ENCODE measurements around the gene PRPF19.
A peak's percentile ranks its signal among the peaks of the same experiment; 100 is the strongest.

Gene PRPF19

DNA sequence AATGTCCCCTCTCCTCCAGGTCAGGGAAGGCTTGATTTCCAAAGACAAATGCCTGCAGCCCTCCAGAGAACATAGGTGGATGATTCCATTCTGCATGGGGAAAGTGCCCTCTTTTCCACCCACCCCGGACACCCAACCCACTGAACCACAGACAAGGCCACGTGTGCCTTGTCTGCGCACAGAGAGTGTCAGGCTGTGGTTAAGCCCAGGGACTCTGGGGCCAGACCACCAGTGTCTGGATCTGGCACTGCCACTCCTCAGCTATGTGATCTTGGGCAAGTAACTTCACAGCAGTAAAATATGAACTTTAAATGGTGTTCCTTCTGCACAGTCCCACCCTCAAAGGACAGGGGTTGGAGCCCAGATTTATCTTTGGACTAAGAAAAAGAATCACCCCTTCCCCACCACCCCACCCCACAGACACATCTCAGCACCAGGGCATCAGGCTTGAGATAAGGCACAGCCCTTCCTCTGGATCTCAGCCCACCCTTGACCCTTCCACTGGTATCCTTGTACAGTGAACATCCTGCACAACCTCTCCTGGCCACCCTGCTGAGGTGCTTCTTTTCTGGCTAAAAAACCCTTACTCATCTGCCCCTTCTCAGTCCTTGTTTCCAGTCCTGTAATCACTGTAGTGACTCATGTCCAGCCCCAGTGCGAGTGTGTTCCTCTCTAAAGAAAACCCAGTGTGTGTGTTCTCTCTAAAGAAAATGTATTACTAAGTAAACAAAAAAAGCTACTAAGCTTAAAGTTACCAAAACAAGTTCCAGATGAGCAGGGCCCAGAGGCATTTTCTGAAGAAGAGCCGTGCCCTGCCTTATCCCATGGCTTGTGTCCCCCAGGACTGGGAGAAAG, 48.8 kb downstream of the PRPF19 start:
- DNase-seq (ENCODE audit: low read depth) = no peak

DNA sequence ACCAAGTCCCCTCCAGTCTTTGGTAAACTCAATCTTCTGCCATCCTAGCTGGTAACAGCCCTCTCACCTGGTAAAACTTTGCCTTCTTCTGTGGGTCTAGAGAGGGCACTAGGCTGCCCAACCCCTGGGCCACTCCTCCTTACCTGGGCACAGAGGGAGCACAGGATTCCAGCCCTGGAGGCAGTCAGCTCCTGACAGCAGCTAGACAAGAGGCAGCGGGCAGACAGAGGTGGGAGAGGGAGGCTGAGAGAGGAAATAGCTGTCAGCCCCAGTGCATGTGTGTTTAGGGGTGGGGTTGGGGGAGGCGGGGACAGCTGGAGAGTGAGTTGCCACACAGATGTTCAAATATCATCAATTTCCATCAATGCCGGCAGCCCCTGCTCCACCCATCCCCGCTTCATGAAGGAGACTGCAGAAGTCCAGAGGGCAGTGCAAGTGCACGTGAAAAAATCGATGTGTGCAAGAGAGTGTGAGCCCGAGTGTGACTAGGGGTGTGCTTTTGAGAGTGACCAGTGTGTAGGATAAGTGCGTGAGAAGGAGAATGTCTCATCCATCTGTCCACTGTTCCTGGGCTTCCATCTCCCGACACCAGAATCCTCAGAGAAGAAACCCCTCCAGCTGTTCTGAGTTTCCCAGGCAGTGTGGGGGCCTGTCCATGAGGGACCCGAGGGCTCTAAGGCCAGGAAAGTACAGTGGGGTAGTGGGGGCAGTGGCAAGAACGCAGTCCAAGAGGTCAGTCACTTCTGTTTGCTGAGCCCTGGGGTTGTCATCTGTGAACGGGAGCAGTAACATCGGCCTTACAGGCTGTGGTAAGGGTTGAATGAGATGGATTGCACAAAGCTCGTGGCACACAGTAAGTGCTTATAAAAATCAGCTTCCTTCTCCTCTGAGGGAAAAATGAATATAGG, 50.4 kb downstream of the PRPF19 start, which contains the start of gene PTGDR2:
Gene PTGDR2 (minus strand): TSS at position 225 of the 908 bp plus-strand sequence. CDS start 2,228 bp downstream, outside the sequence.
- no peak for DNase-seq (ENCODE audit: low read depth)

DNA sequence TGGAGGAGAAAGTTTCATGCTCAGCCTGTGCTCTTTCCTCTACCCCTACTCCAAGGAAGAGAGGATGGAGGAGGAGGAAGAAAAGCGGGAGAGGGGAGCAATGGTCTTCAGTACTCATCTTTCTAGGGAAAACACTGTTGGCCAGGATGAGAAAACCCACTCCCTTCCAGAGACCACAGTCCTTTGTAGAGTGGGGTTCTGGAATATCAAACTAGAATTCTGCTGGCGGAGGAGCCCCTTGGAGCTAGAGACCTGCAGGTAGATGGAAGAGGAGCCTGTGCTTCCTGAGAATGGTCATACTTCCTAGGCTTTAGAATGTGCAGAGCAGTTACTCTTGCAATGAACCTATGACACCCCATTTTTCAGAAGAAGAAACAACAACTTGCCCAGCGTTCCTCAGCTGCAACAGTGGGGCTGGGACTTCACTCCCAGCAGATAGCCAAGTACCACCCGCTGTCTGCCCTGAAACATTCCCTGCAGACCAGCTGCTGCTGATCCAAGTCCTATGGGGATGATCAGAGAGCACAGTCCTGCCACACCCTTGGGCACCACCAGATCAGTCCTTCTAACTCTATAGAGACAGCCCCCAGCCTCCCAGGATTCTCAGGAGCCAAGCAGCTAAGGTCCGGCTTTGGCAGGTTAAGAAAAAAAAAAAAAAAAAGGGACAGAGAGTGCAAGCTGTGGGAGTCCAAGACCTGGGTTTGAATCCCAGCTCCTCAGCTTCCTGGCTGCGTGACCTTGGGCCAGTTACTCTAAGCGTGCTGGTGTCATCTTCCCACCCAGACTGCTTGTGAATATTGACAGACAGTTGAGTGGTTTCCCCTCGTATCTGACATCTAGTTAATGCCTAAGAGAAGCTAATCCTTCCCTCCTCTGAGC, 51.3 kb downstream of the PRPF19 start:
- no peak for DNase-seq (ENCODE audit: low read depth)

DNA sequence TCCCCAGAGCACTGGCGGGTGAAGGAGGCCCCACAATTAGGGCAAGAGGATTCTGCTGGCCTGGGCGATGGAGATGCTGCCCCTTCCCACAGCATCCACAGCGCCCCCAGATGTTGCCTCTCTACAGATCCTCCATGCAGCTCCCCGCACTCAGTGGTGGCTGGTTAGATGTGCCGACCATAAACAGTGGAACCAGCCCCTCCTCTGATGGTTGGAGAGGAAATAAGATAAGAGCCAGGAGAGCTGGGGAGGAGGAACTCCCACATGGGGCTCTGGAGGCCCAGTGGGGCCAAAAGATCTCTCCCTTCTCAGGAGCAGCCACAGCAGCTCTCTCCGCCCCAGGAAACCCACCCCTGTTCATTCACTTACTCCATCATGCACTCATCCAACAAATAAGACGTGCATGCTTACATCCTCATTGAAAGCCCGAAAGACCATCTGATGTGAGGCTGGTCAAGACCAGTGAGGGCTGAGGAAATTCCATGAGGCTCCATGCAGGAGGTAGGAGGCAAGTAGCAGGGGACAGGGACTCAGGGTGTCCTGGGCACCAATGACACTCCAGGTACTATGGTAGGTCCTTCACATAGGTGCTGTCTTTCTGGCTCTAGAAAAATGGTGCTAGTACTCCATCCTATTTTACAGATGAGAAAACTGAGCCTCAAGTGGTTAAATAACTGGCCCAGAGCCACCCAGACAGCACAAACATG, 52.1 kb downstream of the PRPF19 start:
- DNase-seq (ENCODE audit: low read depth) = peak; percentile 54

DNA sequence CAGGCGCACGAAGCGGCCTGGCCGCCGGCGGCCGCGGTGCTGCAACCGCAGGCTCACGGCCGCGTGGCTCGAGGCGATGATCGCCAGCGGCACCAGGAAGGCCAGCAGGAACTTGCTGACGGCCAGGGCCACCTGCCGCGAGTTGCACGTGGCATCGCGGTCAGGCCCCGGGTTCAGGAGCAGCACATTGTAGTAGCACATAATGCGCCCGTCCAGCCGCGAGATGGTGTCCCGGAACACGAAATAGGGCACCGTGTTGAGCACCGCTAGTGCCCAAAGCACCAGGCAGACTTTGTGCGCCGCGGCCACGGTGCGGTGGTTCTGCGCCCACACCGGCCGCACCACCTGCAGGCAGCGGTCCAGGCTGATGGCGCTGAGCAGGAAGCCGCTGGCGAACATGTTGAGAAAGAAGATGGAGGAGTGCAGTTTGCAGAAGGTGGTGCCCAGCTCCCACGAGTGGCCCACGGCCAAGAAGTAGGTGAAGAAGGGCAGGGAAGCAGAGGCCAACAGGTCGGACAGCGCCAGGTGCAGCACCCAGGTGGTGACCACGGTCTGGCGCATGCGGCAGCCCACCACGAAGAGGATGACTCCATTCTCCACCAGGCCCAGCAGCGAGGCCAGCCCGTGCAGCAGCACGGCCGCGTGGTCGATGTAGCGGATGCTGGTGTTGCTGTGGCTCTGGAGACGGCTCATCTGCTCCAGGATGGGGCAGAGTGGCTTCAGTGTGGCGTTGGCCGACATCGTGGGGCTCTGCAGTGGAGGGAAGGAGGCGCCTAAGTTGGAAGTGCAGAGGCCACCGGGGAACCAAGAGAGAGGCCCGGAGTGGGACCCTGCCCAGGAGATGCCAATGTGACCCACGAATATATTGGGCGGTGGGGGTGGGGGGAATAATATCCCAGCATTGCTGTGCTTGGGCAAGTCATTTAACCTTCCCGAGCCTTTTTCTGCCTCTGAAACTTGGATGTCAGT, 53.1 kb downstream of the PRPF19 start:
- DNase-seq (ENCODE audit: low read depth) = no peak

DNA sequence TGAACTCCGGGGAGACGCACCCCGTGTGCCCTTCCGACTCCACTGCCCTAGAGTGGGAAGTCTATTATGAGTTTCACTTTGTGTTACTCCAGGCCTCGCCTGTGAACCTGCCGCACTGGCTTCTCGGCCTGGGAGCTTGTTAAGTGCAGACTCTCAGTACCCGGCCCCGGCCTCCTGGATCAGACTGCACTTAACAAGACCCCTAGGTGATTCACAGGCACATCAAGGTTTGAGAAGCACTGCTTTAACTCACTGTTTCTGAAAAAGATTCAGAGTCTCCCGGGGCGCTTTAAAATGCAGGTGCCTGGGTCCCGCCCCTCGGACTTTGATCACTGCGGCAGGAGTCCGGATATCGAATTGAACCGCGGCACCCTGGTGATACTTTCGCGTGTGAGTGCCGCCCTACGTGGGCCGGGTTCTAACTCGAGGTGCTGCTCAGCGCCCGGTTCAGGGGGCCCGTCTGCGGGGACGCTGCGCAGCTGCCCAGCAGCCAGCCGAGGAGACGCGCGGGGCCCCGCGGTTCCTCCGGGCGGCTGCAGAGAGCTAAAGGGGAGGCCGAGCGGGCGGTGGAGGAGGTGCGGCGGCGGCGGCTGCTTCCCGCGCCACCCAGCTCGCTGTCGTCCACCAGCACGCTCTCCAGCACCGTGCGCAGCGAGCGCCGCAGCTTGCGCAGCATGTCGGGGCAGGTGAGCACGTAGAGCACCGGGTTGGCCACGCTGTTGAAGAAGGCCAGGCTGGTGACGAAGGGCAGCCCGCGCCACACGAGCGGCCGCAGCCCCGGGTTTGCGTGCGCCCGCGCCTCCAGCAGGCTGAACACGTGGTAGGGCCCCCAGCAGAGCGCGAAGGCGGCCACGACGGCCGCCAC, 54.0 kb downstream of the PRPF19 start:
- DNase-seq (ENCODE audit: low read depth) = no peak

DNA sequence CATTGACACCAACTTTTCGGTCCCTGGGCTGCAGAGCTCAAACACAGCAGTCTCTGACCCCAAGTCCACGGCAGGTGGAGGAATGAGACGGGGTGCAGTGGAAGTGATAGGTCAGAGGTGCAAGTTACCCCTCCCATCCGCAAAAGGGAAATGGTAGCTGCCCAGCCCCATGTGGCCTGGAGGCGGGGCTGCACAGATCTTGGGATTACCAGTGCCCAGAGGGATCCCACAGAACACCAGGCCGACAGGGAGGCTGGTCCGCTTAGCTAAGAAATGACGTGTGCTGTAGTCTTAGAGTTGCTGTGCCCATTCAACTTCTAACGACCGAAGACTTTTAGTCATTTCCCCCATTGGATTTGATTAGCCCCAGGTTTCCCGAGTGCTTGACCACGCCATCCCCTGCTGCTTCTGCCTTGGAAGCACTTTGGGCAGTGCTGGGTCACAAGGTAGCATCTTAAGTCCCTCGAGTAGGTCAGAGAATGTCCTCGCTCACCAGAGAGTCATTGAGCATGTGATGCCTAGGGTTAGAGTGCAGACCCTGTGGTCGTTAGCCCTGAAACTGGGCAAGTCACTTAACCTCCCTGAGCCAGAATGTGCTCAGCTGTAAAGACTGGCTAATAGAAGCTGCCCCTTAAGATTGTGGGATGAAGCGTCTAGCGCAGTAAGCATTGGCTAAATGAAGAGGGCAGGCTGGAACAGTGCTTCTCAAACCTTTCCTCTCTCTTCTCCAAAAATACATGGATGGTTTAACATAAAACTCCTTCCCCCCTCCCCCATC, 54.9 kb downstream of the PRPF19 start:
- no peak for DNase-seq (ENCODE audit: low read depth)

DNA sequence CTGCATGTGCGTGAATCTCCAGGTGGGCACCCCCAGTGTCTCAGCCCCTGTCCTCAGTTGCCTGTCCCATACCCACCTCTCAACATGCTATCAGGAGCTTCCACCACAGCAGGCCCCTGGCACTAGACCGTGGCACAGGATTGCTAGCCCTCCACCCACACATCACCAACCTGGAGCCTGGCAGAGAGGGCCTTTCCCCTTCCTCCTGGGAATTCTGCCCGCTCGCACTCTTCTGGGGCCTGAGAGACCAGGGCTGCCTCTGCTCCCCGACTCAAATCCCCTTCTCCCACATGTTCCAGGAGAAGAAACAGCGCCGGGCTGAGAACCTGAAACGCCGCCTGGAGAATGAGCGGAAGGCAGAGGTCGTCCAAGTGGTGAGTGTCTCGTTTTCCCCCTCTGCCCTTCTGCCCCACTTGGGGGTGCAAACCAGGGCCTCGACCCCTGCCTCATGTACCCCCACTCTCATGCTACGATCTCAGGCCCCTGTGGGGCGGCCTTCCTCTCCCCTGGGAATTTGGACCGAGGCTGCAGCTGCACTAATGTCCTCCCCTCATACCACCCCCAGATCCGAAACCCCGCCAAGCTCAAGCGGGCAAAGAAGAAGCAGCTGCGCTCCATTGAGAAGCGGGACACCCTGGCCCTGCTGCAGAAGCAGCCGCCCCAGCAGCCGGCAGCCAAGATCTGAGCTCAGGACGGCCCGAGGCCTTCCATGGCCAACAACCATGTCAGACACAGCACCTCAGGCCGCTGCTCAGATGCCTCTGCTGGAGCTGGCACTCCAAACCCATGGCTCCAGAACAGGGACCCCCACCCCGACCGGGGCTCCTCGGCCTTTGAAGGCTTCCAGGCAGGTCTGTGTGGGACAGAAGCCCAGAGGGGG, 56.5 kb downstream of the PRPF19 start:
- no peak for DNase-seq (ENCODE audit: low read depth)

DNA sequence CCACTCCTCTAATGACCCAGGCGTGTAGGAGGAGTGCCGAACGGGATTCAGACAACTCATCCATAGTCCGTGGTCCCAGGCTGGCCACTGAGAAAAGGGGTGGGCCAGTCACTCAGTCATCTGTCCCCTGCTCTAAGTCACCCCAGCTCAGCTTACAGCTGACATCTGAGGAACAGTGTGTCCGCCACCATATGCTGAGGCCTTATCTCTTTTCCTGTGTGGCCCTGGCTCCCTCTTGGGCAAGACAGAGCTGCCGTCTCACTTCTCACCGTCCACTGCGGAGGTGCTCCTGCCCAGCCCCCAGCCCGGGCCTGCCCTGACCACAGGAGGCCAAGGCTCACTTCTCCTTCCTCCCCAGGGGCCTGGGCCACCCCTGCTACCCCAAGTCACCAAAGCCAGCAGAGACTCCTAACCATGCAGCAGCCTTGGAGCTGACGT, 57.7 kb downstream of the PRPF19 start:
- peak; percentile 68 for DNase-seq (ENCODE audit: low read depth)

DNA sequence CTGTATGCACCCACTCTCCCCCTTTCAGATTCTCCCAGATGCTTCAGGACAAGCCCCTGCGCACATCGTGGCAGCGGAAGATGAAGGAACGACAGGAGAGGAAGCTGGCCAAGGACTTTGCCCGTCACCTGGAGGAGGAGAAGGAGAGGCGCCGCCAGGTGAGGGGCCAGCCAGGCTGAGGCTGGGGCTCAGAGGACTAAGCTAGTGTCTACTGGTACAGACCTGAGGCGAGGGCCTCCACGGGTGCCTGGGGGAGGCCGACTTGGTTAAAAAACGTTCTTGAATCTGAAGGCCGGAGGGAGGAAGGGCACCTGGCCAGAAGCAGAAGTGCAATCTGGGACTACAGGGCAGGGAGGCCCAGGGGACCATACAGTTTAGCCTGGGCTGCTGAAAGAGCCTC, 58.5 kb downstream of the PRPF19 start:
- DNase-seq (ENCODE audit: low read depth) = no peak

DNA sequence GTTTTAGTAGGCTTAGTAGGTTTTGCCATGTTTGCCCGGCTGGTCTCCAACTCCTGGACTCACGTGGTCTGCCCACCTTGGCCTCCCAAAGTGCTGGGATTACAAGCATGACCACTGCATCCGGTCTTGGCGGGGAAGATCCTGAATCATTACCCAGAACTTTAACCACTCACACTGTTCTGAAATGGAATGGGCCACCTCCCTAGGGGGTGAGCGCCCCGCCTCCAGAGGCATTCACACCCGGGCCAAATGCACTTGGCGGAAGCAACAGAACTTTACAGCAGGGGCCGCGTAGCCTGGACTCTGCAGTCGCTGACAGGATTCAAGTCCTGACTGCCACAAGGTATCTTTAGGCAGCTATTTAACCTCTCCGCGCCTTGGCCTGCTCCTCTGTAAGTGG, 59.1 kb downstream of the PRPF19 start:
- DNase-seq (ENCODE audit: low read depth) = no peak

DNA sequence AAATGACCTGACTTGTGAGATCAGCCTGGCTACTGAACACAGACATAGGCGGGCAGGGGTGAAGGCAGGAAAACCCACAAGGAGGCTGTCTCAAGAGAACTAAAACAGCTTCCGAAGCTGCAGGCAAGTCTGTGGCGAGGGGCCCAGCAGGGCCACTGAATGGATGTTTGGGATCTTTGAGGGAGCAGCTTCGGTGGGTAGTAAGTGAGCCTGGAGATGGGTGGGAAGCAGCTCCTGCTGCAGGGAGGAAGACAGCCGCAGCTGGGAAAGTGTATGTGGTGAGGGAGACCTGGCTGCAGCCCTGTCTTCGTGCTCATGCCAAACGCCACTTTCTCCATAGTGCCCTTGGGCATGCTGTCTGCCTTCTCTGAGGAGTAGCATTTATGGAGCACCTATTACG, 61.0 kb downstream of the PRPF19 start:
- DNase-seq (ENCODE audit: low read depth) = no peak

DNA sequence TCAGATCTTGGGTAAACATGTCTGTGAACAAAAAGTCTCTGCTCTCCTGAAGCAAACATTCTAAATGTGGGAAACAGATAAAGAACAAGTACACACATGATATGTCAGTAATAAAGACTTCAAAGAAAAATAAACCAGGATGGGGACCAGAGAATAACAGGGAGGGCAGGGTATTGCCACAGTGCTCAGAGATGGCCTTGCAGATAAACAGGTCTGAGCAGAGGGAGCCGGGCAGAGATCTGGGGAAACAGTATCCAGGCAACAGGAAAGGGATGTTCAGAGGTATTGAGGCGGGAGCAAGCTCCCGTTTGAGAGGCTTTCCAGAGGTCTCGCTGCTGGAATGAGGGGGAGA, 61.5 kb downstream of the PRPF19 start:
- no peak for DNase-seq (ENCODE audit: low read depth)

DNA sequence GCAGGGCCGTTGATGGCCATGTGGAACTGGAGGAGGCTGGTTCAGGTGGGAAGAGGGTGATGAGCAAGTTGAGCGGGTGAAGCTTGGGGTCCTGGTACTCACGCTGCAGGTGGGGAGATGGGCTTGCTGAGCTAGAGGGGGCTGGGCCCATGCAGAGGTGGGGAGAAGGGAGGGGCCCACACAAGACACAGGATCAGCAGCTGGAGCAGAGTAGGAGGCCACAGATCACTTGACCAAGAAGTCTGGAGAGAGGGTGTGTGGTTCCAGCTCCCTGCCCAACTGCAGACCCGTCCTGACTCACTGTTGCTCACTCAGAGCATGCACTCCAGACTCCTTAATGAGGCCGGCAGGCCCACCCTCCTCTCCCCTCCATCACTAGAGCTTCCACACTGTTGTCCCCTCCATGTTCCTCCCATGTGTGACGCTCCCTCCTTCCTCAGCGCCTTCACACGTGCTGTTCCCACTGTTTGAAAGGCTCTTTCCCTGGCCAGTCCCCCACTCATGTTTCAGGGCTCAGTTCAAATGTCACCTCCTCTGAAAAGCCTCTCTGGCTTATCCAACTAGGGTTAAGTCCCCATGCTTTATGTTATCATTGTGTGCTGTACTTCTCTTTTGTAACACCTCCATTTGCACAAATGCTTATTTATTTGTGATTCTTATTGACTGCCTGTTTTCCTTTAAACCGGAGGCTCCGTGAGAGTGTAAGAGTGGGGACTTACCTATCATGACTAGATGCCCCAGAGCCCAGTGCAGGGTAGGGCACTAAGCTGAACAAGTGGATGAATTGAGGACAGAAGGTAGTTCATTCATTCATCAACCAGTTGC, 62.1 kb downstream of the PRPF19 start:
- DNase-seq (ENCODE audit: low read depth) = no peak

DNA sequence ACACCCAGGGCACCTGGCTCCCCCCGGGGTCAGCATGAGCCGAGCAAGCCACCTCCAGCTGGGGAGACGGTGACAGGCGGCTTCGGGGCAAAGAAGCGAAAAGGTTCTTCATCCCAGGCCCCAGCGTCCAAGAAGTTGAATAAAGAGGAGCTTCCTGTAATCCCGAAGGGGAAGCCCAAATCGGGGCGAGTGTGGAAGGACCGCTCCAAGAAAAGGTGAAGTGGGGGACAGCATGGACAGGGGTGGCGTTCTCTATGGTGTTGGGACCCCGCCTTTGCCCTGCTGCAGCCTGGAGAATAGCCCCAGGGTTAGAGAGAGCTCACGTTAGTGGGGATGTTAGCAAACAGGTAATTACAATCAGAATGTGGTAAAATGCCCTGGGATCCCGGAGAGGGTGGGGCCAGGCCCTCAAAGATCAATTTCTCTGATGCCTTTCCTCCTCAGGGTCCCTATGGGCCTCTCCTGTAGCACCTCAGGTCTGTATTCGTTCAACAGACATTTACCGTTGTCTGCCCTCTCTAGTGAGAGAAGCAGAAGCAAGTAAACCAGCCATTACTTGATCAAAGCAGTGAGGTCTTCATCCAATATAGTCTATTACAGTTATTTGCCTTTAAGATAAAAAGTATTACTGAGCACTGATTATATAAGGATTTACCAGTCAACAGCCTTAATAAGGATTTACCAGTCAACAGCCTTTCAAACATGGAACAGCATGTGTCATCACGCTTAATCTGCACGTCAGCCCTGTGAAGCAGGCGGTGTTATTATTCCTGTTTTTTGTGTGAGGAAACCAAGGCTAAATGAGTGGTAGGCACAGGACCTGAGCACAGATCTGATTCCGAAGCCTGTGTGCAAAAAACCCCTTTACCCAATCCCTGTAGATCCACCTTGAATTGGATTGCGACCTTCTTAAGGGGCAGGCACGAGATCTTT, 63.5 kb downstream of the PRPF19 start:
- DNase-seq (ENCODE audit: low read depth) = no peak

Data from CMK (cell line).